HG03135 (cell line): ENCODE data around the gene PTCHD1.

Experiments used
- ATAC-seq: cut with Tn5 transposase; IDR thresholded peaks from one replicate; pipeline ENCODE4 v1.9.1; 2021; ENCODE audit warnings: mild to moderate bottlenecking, moderate library complexity; ENCODE audit not compliant: unreplicated experiment

Gene PTCHD1

GRCh38 chrX:23344904-23345271 is 10.2 kb downstream of the PTCHD1 start:
- ATAC-seq: no peak

- no peak for ATAC-seq
Measured at GRCh38 chrX:23356189-23356588, 21.5 kb downstream of the PTCHD1 start.

- no peak for ATAC-seq
Measured at GRCh38 chrX:23364416-23364815, 29.8 kb downstream of the PTCHD1 start.

DNA sequence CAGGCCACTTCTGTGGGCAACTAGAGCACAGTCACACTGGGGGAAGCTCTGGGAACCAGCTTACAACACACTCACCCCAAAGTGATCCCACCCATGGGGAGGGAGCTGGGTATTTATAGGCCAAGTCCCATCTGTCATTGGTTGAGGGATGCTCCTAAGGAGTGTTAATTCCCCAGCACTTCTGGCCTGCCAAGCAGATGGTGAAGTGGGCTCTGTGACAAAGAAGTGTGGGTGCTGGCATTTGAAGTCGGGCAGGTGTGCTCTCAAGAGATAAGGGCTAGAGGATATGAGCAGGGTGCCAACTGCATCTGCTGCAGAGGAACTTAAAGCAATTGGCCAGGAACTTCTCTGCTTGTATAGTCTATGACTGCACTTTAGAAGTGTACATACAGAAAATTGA is 30.9 kb downstream of the PTCHD1 start:
- no peak for ATAC-seq

DNA sequence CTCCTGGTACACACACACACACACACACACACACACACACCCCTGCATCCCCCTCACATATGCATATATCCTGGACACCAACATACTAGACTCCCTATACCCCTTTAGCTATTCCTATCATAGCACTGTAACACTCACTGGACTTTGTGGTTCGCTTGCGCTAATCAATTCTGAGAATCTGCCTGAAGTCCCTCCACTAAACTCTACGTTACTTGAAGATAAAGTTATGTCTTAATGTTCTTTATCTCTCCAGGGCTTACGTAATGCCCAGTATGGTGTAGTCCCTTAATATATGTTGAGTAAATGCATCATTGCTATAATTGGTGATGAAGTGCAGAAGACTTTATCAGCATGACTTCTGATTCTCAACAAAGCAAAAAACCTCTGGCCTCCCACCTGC is 32.3 kb downstream of the PTCHD1 start:
- ATAC-seq: no peak

GRCh38 chrX:23369027-23369426 is 34.4 kb downstream of the PTCHD1 start:
- no peak for ATAC-seq

- no peak for ATAC-seq
Measured at GRCh38 chrX:23372220-23372902, 37.7 kb downstream of the PTCHD1 start.

- ATAC-seq: no peak
Measured at GRCh38 chrX:23373129-23373804, 38.6 kb downstream of the PTCHD1 start.

DNA sequence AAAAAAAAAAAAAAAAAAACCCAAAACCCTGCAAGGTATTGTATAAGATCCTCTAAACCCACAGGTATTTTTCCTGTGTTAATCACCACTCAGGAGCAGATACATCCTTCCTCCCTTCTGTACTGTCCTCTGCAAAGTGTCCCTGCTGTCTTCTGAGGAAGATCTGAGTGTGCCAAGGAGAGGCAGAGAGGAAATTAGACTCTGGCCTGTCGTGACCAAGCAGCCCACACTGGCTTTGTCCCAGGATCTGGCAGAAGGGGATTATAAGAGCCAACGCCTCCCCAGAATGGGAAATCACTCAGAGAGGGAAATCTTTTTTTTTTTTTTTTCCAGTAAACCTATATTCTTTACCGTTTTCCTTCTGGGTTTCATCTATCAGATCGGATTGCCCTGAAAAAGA is 39.6 kb downstream of the PTCHD1 start:
- no peak for ATAC-seq

- no peak for ATAC-seq
Measured at GRCh38 chrX:23376581-23376980, 41.9 kb downstream of the PTCHD1 start.

DNA sequence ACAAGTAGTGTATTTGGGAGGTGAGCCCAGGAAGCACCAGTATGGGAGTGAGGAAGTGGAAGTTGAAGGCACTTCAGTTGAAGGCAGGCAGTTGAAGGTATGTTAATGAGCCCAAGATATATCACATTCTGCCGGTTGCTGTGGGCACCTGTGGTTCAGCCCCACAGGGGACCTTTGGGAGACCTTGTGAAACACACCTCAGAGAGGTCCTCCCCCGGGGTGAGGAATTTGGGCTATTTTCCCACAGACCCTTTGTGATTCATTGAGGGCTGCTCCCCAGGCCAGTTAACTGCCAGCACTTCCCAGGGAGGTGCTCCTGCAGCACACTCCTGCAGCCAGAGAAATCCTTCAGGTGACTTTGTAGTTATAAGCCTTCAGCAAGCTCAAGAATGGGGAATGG is 45.9 kb downstream of the PTCHD1 start:
- no peak for ATAC-seq

DNA sequence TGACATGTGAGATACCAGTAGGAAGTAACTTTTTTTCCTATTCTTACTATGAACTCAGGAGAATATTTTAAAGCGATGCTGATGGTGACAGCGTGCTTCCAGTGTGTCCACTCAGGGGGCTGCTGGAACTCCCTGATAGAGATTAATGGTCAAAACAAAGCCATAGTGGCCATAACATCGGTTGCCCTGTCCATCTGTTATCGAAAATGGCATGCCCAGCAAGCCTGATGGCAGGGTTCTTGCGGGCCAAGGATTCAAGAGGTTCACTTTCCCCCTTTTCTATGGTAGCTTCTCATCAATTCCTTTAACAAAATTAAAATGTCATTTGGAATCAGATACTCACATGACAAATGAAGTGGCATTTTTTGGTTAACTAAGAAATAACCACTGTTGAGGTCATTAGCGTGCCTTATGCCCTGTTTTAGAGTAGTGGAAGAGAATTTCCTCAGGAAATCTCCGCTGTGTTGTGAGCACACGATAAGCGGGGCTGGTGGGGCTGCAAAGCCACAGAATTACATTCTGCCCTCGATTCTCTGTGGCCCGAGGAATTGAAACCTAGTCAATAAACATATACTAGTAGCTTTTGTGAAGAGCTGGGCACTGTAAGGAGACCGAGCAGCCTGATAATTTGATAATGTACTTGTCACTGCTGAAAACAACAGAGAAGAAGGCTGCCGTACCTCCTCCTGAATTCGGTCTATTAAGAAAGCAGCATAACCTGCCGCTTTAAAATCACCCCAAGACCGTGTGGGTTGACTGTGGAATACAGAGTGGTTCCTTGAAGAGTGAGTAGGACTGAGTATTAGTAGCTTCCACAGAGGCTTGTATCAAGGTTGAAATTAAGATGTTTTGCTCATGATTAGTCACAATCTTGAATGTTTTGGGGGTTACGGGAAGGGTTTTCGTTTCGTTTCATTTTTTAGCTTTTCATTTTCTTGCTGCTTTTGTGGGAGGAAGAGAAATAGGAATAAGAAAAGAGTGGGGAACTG is 46.7 kb downstream of the PTCHD1 start:
- no peak for ATAC-seq

DNA sequence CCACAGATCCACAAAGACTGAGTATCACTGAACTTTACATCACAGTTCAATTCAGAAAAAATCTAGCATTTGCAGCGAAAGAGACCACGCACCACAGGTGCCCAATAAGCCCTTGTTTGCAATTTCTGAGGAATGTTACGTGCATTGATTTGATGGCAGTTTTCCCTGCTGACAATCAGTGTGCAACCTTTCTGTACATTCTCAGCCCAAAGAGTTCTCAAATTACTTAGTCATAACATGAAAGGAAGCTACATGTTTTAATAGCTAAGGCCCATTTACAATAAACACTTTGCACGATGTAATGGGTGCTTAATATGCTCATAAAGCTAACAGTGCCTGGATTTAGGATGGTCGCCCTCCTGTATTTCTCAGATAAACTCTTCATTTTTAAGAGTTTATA is 47.9 kb downstream of the PTCHD1 start:
- ATAC-seq: no peak

DNA sequence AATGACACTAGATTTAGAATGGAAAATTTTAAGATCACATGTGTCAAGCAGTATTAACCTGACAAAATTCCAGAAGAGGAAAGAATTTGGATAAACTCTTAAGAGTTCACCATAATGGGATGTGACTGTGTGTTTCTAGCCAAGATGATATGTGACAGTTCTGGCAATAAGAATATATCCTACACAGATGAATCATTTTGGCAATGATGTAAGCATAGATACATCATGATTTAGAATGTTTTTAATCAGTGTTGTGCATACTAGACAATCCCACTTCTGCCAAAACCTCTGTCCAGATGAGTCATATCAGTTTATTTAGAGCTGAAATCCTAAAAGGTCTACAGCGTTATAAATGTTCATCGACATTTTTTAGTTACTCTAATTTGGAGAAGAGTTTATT is 48.8 kb downstream of the PTCHD1 start:
- no peak for ATAC-seq

DNA sequence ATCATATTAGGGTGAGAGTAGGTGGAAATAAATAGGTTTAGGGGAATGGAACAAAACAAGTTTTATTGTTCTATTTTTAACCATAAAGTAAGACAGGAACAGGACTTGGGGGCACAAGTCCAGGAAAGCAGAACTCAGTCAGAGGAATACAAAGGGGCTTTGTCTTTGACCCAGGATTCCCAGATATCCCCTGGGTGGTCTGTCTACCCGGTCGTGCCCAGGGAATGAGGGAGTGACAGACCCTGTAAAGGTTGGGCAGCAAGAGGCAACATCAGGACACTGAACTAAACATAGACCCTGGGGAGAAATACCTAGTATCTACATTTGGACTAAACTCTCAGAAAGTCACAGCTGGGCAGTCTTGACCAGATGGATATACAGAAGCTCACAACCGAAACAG is 50.6 kb downstream of the PTCHD1 start:
- no peak for ATAC-seq

GRCh38 chrX:23386260-23386659 is 51.6 kb downstream of the PTCHD1 start:
- no peak for ATAC-seq

DNA sequence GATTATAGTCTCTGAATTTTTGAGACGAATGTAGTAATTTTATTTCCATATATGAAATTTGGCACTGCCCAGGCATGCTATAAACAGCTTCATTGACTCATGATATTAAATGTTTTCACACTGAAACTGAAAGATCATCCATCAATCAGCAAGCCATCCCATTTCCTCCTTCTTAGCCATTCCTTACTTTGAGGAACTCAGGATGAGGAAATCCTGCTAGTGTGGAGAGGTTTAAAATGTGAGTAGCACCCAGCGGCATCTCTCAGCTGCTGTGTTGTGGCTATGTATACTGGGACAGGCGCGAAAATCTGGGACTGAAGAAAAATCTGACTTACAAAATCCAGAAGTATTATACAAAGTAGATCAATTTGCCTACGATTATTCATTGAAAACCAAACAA is 52.1 kb downstream of the PTCHD1 start:
- ATAC-seq: no peak

- no peak for ATAC-seq
Measured at GRCh38 chrX:23387550-23388184, 53.0 kb downstream of the PTCHD1 start.

DNA sequence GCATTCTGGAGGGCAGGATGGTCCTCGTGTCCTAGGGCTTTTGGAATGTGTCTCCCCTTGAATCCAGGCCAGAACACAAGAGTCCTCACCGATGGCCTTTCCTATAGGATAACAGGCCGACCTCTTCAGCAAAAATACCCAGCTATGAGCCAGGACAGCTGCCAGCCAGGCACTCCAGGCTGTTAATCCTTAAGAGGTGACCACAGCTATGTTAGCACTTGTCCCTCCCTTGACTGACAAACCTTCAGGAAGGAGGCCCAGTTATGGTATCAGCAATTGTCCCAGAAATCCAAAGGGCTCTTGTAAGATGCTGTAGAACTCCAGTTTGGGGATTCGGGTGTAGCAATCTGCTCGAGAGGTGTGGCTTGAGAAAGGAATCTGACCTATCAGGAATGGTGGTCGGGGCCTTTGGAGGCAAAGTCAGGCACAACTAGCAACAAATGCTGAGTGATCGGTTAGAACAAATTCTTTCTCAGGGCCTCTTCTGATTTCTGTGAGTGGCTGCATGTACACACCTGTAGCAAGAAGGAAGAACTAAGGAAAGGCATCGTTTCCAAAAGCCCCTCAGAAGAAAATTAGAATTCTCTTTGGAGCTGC is 54.6 kb downstream of the PTCHD1 start:
- ATAC-seq: no peak

GRCh38 chrX:23390979-23391378 is 56.3 kb downstream of the PTCHD1 start:
- no peak for ATAC-seq

GRCh38 chrX:23392195-23392594 is 57.5 kb downstream of the PTCHD1 start:
- ATAC-seq: no peak
